HEK293T (cell line): ENCODE results near the gene MON2.

ENCODE experiments used
- CTCF ChIA-PET: fragments of 350-600 bp; formaldehyde crosslinking; extraction: SDS; loops from one replicate; lab custom pipeline; 2021; ENCODE audit warnings: antibody characterized with exemption, inconsistent platforms; lab: Yijun Ruan, JAX
- POLR2A ChIA-PET: fragments of 350-600 bp; formaldehyde crosslinking; extraction: SDS; loops from one replicate; lab custom pipeline; 2020; ENCODE audit warnings: antibody characterized with exemption, inconsistent platforms; lab: Yijun Ruan, JAX
- DNase-seq: peaks from one replicate; pipeline ENCODE4 v3.0.0; 2012; ENCODE audit warnings: mixed read lengths; ENCODE audit errors: extremely low spot score
- ARNT ChIP-seq: fragments of 450-650 bp; IDR thresholded peaks from 2 replicates; pipeline ENCODE4 v1.6.1; 2017; ENCODE audit warnings: mild to moderate bottlenecking
- BHLHE40 ChIP-seq: fragments of 450-650 bp; IDR thresholded peaks from 2 replicates; pipeline ENCODE4 v1.6.1; 2016; ENCODE audit warnings: mild to moderate bottlenecking, moderate library complexity, borderline replicate concordance
- CTBP1 ChIP-seq: fragments of 450-650 bp; IDR thresholded peaks from 2 replicates; pipeline ENCODE4 v1.6.1; 2016; ENCODE audit warnings: borderline replicate concordance
- ELF4 ChIP-seq: fragments of 450-650 bp; IDR thresholded peaks from 2 replicates; pipeline ENCODE4 v1.6.1; 2017; ENCODE audit warnings: antibody characterized with exemption
- FOXA1 ChIP-seq: fragments of 450-650 bp; IDR thresholded peaks from 2 replicates; pipeline ENCODE4 v1.6.1; 2016; ENCODE audit warnings: mild to moderate bottlenecking
- FOXK2 ChIP-seq: fragments of 450-650 bp; IDR thresholded peaks from 2 replicates; pipeline ENCODE4 v1.6.1; 2016; ENCODE audit warnings: mild to moderate bottlenecking
- FOXM1 ChIP-seq: fragments of 450-650 bp; IDR thresholded peaks from 2 replicates; pipeline ENCODE4 v1.6.1; 2017; ENCODE audit warnings: mild to moderate bottlenecking, borderline replicate concordance
- HDGF ChIP-seq: fragments of 450-650 bp; IDR thresholded peaks from 2 replicates; pipeline ENCODE4 v1.6.1; 2017; ENCODE audit warnings: antibody characterized with exemption, borderline replicate concordance
- L3MBTL2 ChIP-seq: fragments of 450-650 bp; conservative IDR thresholded peaks from 2 replicates; pipeline ENCODE4 v1.6.1; 2016; ENCODE audit warnings: mild to moderate bottlenecking
- LEF1 ChIP-seq: fragments of 450-650 bp; IDR thresholded peaks from 2 replicates; pipeline ENCODE4 v1.6.1; 2017; ENCODE audit warnings: mild to moderate bottlenecking, borderline replicate concordance
- NFRKB ChIP-seq: fragments of 450-650 bp; IDR thresholded peaks from 2 replicates; pipeline ENCODE4 v1.6.1; 2016; ENCODE audit warnings: mild to moderate bottlenecking, moderate library complexity
- PKNOX1 ChIP-seq: fragments of 450-650 bp; IDR thresholded peaks from 2 replicates; pipeline ENCODE4 v1.6.1; 2016
- SP1 ChIP-seq: fragments of 450-650 bp; IDR thresholded peaks from 2 replicates; pipeline ENCODE4 v1.6.1; 2017
- SUZ12 ChIP-seq: fragments of 450-650 bp; IDR thresholded peaks from 2 replicates; pipeline ENCODE4 v1.6.1; 2016; ENCODE audit warnings: mild to moderate bottlenecking
- TARDBP ChIP-seq: fragments of 450-650 bp; IDR thresholded peaks from 2 replicates; pipeline ENCODE4 v1.6.1; 2016
- ZNF384 ChIP-seq: fragments of 450-650 bp; IDR thresholded peaks from 2 replicates; pipeline ENCODE4 v1.6.1; 2016

The MON2 gene

GRCh38 chr12:62466594-62467491, at the start of gene MON2:
TSS of gene MON2 (plus strand) at chr12:62466826. CDS start at chr12:62467208, 382 bp downstream.
- TF ChIP-seq LEF1 (no peak), ELF4 (peak; percentile 85)
- ChIA-PET CTCF (interaction anchor here (0.5 kb wide), 1 partner anchor 602 kb away, joined by 4 read pairs; no protein-coding TSS in a partner anchor), POLR2A (interaction anchor here (1.2 kb wide), 3 partner anchors 9 to 136 kb away, joined by 4 to 8 read pairs (median 4); no protein-coding TSS in a partner anchor)
- DNase-seq = peak; percentile 90

GRCh38 chr12:62426089-62426488, 40.5 kb upstream of the MON2 start:
- TF ChIP-seq ZNF384 (no peak; the same call in 1 of the 2 replicates), PKNOX1 (no peak), SUZ12 (no peak), NFRKB (no peak), FOXK2 (no peak), ARNT (no peak), L3MBTL2 (no peak), HDGF (no peak), LEF1 (no peak), BHLHE40 (no peak), CTBP1 (no peak), FOXA1 (no peak)
- CTCF ChIA-PET = no interaction called here
- DNase-seq = peak; percentile 19
- POLR2A ChIA-PET = no interaction called here

GRCh38 chr12:62429457-62429856, 37.2 kb upstream of the MON2 start:
- CTCF ChIA-PET = no interaction called here
- no peak for TF ChIP-seq HDGF
- TF ChIP-seq FOXM1 = no peak
- TF ChIP-seq LEF1 = no peak
- TF ChIP-seq ARNT = no peak
- no peak for TF ChIP-seq BHLHE40
- no peak for TF ChIP-seq FOXK2
- no peak for TF ChIP-seq NFRKB
- no peak for TF ChIP-seq SUZ12
- no peak for TF ChIP-seq PKNOX1
- no peak for TF ChIP-seq TARDBP
- TF ChIP-seq CTBP1 = no peak
- no peak for TF ChIP-seq ELF4
- TF ChIP-seq SP1 = no peak
- no peak for TF ChIP-seq FOXA1
- TF ChIP-seq L3MBTL2 = no peak
- no peak for TF ChIP-seq ZNF384
- no peak for DNase-seq
- POLR2A ChIA-PET = no interaction called here

GRCh38 chr12:62434494-62435302, 31.9 kb upstream of the MON2 start:
- ChIA-PET POLR2A (interaction anchor here (1.8 kb wide), 1 partner anchor 175 kb away, joined by 8 read pairs; the partner anchor contains the start of gene USP15), CTCF (interaction anchor here (1.0 to 1.5 kb wide), 2 partner anchors 10 to 634 kb away, joined by 3 to 4 read pairs; no protein-coding TSS in a partner anchor)
- DNase-seq = no peak
- TF ChIP-seq ELF4 (no peak), FOXM1 (no peak), CTBP1 (no peak), L3MBTL2 (no peak), NFRKB (no peak), TARDBP (no peak), FOXK2 (no peak), SP1 (no peak), PKNOX1 (no peak), SUZ12 (no peak), FOXA1 (no peak), ZNF384 (no peak), ARNT (no peak), BHLHE40 (no peak), LEF1 (no peak), HDGF (no peak)

- ChIA-PET CTCF (interaction anchor here (0.6 to 1.5 kb wide), 4 partner anchors 9 to 1426 kb away, joined by 3 to 4 read pairs (median 3); no protein-coding TSS in a partner anchor), POLR2A (interaction anchor here (1.8 kb wide), 1 partner anchor 176 kb away, joined by 8 read pairs; the partner anchor contains the start of gene USP15)
- TF ChIP-seq NFRKB = no peak
- no peak for TF ChIP-seq ELF4
- no peak for TF ChIP-seq TARDBP
- TF ChIP-seq FOXK2 = no peak
- no peak for TF ChIP-seq SUZ12
- no peak for TF ChIP-seq SP1
- peak; percentile 19 for DNase-seq
Observed at GRCh38 chr12:62435303-62436163, 31.1 kb upstream of the MON2 start.
